Activated CD8-positive, alpha-beta T cell treated with anti-CD3 and anti-CD28 coated beads for 36 hours (primary cell): ENCODE measurements around the gene STAP2. TPM values are rescaled to one million over a fixed set of nuclear protein-coding genes. Genes with fewer than 3 reads are reported as not detected.

Experiments used
- ATAC-seq: fragments of 200-7000 bp; cut with Tn5 transposase; one replicate; pipeline ENCODE4 v1.10.0; 2021; ENCODE audit warnings: mild to moderate bottlenecking, moderate library complexity
- CTCF ChIA-PET: fragments of 350-600 bp; sonication (Branson Sonifier 250); formaldehyde crosslinking; loops from one replicate; lab custom pipeline; 2021; ENCODE audit warnings: antibody characterized with exemption; lab: Charles Lee
- POLR2A ChIA-PET: fragments of 350-600 bp; sonication (Branson Sonifier 250); formaldehyde crosslinking; loops from one replicate; lab custom pipeline; 2021; ENCODE audit warnings: antibody characterized with exemption; lab: Charles Lee
- DNase-seq: peaks from one replicate; pipeline ENCODE4 v3.0.0-alpha.2; 2020
- H3K27ac Mint-ChIP-seq: one replicate; pipeline ENCODE4 v1.8.0; 2021; ENCODE audit warnings: mild to moderate bottlenecking, mixed read lengths
- H3K27me3 Mint-ChIP-seq: one replicate; pipeline ENCODE4 v1.8.0; 2021; ENCODE audit warnings: mixed read lengths
- H3K36me3 Mint-ChIP-seq: one replicate; pipeline ENCODE4 v1.8.0; 2021; ENCODE audit warnings: low read depth, mixed read lengths
- H3K4me1 Mint-ChIP-seq: one replicate; pipeline ENCODE4 v1.8.0; 2021; ENCODE audit warnings: low read depth, mixed read lengths
- H3K4me3 Mint-ChIP-seq: one replicate; pipeline ENCODE4 v1.8.0; 2021; ENCODE audit warnings: mild to moderate bottlenecking, moderate library complexity, mixed read lengths
- H3K9me3 Mint-ChIP-seq: one replicate; pipeline ENCODE4 v1.8.0; 2021; ENCODE audit warnings: mixed read lengths
- intact Hi-C: fragments of 100-400 bp; cut with micrococcal nuclease; formaldehyde crosslinking; loops from one replicate; pipeline ENCODE4 v1.10.0; 2022
- total RNA-seq, 2 experiments: library from RNA; stranded (reverse); gene quantifications; one replicate each; pipeline ENCODE4 v1.2.3, GENCODE V29; 2021
- TF ChIP-seq, protein P1 (sequence below): fragments of 200-600 bp; IDR thresholded peaks from one replicate; pipeline ENCODE4 v1.8.0; 2022; ENCODE audit warnings: antibody characterized with exemption, mild to moderate bottlenecking

The STAP2 gene
- total RNA-seq, 2 experiments from 2014 or later, result 9.6 to 14.6 TPM

DNA sequence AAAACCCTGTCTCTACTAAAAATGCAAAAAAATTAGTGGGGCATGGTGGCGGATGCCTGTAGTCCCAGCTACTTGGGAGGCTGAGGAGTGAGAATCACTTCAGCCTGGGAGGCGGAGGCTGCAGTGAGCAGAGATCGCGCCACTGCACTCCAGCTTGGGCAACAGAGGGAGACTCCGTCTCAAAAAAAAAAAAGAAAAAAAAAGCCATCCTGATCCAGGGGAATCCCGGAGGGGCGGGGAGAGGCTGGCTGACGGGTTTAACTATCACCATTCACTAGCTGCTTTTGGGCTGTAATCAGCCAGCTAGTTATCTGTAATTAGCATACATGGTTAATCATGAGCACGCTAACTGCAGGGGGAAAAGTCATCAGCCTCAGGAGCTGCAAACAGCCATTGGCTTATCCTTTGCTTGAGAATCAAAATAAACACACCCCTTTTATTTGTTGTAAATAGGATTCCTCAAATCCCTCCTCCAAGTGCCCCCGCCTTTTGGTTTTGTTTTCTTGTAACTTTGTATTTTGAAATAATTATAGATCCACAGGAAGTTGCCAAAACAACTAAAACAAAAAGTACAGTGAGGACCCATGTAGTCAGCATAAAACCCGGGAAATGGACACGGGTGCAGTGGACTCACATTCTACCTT lies 24.7 kb downstream of the STAP2 start:
- Mint-ChIP-seq H3K27me3 (no peaks in the 10 kb centered on the region), H3K27ac (no peak overlapping the region), H3K4me1 (no peaks in the 10 kb centered on the region), H3K9me3 (peaks cover 3% of the 10 kb centered on the region), H3K4me3 (no peak overlapping the region), H3K36me3 (peaks cover 5% of the 10 kb centered on the region)
- DNase-seq (no peak), ATAC-seq (no peak)
- POLR2A ChIA-PET, result interaction anchor here (1.4 kb wide), 1 partner anchor 10 kb away, joined by 3 read pairs; the partner anchor contains the start of gene FSD1
- TF ChIP-seq, protein P1, sequence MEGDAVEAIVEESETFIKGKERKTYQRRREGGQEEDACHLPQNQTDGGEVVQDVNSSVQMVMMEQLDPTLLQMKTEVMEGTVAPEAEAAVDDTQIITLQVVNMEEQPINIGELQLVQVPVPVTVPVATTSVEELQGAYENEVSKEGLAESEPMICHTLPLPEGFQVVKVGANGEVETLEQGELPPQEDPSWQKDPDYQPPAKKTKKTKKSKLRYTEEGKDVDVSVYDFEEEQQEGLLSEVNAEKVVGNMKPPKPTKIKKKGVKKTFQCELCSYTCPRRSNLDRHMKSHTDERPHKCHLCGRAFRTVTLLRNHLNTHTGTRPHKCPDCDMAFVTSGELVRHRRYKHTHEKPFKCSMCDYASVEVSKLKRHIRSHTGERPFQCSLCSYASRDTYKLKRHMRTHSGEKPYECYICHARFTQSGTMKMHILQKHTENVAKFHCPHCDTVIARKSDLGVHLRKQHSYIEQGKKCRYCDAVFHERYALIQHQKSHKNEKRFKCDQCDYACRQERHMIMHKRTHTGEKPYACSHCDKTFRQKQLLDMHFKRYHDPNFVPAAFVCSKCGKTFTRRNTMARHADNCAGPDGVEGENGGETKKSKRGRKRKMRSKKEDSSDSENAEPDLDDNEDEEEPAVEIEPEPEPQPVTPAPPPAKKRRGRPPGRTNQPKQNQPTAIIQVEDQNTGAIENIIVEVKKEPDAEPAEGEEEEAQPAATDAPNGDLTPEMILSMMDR, result no peak
- intact Hi-C loops, result no loop called here
- CTCF ChIA-PET, result no interaction called here

DNA sequence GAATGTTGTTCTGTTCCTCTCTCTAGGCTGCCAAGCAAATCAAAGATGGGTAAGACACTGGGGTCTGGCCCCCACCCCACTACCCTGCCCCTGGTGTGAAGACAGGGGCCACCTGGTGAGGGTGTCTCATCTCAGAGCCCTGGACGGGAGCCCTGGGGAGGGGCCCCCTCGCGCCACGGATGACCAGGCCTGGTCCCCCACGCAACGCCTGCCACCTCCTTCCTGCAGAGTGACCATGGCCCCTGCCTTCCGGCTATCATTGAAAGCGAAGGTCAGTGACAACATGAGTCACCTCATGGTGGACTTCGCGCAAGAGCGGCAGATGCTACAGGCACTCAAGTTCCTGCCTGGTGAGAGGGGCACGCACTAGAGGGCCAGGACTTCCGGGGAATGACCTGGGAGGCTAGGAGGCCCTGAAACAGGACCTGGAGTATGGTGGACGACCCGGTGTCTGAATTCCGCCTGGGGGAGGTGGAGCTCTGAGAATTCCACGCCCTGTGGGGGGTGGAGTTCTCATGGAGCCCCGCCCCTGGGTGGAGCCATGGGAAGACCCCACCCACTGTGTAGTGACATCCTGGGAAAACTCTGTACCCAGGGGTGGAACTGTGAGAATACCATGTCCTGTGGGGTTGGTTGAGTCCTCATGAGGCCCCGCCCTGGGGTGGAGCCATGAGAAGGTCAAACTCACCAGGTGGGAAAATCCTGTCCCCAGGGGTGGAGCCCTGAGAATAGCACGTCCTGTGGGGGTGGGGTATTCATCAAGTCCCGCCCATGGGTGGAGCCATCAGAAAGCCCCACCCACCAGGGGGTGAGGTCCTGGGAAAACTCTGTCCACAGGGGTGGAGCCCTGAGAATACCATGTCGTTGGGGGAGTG lies 28.1 kb downstream of the STAP2 start:
- peak; percentile 44 for DNase-seq
- Mint-ChIP-seq H3K4me1 (no peaks in the 10 kb centered on the region), H3K27me3 (no peaks in the 10 kb centered on the region), H3K27ac (no peak overlapping the region), H3K9me3 (no peaks in the 10 kb centered on the region), H3K4me3 (no peak overlapping the region), H3K36me3 (peaks cover 3% of the 10 kb centered on the region)
- peak; percentile 87 for ATAC-seq
- POLR2A ChIA-PET, result no interaction called here
- intact Hi-C loops, result no loop called here
- CTCF ChIA-PET, result no interaction called here
- TF ChIP-seq, protein P1, result no peak

DNA sequence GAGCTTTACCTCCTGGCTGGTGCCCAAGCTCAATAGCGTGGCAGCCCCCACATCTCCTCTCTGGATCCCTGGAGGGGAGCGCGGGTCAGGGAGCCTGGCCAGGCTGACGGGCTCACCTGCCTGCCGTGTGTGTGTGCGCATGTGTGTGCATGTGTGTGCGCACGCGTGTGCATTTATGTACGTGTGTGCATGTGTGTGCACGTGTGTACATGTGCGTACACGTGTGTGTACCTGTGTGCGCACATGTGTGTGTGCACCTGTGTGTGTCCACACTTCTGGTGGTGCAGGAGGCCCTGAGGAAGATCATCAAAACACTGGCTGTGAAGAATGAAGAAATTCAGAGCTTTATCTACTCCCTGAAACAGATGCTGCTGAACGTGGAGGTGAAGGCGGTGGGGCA lies 33.0 kb downstream of the STAP2 start:
- POLR2A ChIA-PET, result interaction anchor here (0.7 to 1.5 kb wide), 5 partner anchors 16 to 98 kb away, joined by 3 to 4 read pairs (median 3); no protein-coding TSS in a partner anchor
- intact Hi-C loops, result no loop called here
- H3K27ac Mint-ChIP-seq, result no peak overlapping the region

DNA sequence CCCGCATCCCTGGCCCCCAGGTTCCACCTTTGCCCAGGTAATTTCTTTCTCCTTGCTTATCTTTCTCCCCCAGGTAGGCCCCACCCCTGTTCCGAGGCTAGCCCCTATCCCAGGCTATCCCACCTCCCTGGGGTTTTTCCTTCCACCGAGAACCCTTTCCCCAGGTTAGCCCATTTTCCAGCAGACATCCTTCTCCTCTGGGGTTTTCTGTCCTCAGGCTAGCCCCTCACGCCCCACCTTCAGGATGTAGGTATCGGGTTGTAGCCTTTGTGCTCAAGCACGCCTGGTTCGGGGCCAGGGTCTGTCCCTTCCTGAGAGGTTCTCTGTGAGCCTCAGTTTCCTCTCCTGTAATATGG lies 33.4 kb downstream of the STAP2 start:
- CTCF ChIA-PET, result interaction anchor here (1.3 kb wide), 1 partner anchor 47 kb away, joined by 3 read pairs; no protein-coding TSS in a partner anchor
- no peaks in the 10 kb centered on the region for H3K9me3 Mint-ChIP-seq

More for the DNA sequence above, 33.0 kb downstream of the STAP2 start:
- H3K36me3 Mint-ChIP-seq, result peaks cover 3% of the 10 kb centered on the region
- H3K9me3 Mint-ChIP-seq, result no peaks in the 10 kb centered on the region
- peaks cover 23% of the 10 kb centered on the region for H3K4me1 Mint-ChIP-seq
- no peaks in the 10 kb centered on the region for H3K27me3 Mint-ChIP-seq
- H3K4me3 Mint-ChIP-seq, result peak overlapping the region; percentile 68
- TF ChIP-seq, protein P1, result no peak
- CTCF ChIA-PET, result interaction anchor here (0.9 to 1.3 kb wide), 2 partner anchors 39 to 47 kb away, joined by 3 read pairs; no protein-coding TSS in a partner anchor
- ATAC-seq (no peak), DNase-seq (no peak)

More for the DNA sequence above, 33.4 kb downstream of the STAP2 start:
- peaks cover 26% of the 10 kb centered on the region for H3K4me1 Mint-ChIP-seq
- peaks cover 3% of the 10 kb centered on the region for H3K36me3 Mint-ChIP-seq
- peak overlapping the region; percentile 68 for H3K4me3 Mint-ChIP-seq
- no peak for ATAC-seq
- no peak for DNase-seq
- TF ChIP-seq, protein P1, result no peak
- intact Hi-C loops, result no loop called here
- POLR2A ChIA-PET, result interaction anchor here (0.9 to 1.5 kb wide), 5 partner anchors 15 to 99 kb away, joined by 3 read pairs; no protein-coding TSS in a partner anchor
- H3K27ac Mint-ChIP-seq, result peak overlapping the region; percentile 38
- no peaks in the 10 kb centered on the region for H3K27me3 Mint-ChIP-seq
